ENCODE data around the gene ITPR3. TPM values are rescaled to one million over a fixed set of nuclear protein-coding genes. Genes with fewer than 3 reads are reported as not detected.

Gene ITPR3
- total RNA-seq, 1 experiment from 2014 or later: 103 TPM

DNA sequence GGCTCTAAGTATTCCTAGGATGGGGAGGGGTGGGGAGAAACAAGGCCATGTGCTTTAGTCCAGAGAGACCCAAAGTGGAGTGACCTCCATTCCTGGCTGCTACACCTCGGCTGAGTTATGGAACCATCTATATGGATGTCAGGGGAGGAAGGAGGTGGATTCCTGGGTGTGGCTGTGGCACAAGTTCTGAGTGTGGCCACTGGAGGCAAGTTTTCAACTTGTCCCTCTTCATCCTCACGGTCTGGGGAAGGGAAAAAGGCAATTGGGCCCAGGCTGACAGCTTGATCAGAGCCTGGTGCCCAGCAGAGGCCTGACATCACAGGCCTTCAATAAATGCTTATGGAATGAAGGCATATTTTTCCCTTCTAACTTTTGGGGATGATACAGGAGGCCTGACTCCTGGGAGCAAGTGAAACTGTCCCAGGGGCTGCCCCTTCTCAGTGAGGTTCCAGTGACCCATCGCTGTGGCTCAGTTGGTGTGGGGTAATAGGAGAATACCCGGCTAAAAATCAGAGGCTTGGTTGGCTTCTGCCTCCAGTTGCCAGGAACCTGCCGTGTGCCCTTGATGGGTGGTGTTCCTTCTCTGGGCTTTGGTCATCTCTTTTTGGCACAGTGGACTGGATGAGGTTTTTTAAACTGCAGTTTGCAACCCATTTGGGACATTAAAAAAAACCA, 1.8 kb upstream of the ITPR3 start:
- Histone ChIP-seq H3K4me3 (replicated peaks in 1 of 2; ENCODE audit: low read depth in 1 of 2, low read length in 2 of 2) (peak overlapping the region in 1 of 2 experiments; percentile 99; a peak in 1 of 4 replicates), H3K79me2 (ENCODE audit: insufficient read depth, low read length) (peaks cover 30% of the 10 kb centered on the region), H3K9me3 (ENCODE audit: control insufficient read depth in 1 of 2, insufficient read depth in 1 of 2, low read depth in 1 of 2, low read length in 2 of 2) (no peaks in the 10 kb centered on the region), H3K27ac (ENCODE audit: low read depth, low read length) (peak overlapping the region; percentile 93), H4K20me1 (ENCODE audit: insufficient read depth) (peaks cover 9% of the 10 kb centered on the region; the same call in 1 of the 2 replicates), H3K36me3 (ENCODE audit: control insufficient read depth in 1 of 2, insufficient read depth in 2 of 2, low read length in 2 of 2) (peaks cover 6 to 11% of the 10 kb centered on the region in 2 experiments), H2AFZ (ENCODE audit: low read depth, low read length, poor library complexity, severe bottlenecking) (no peak overlapping the region), H3K4me1 (ENCODE audit: control insufficient read depth in 1 of 2, insufficient read depth in 2 of 2, low read length in 2 of 2) (peaks cover 24 to 38% of the 10 kb centered on the region in 2 experiments), H3K4me2 (ENCODE audit: low read length) (peak overlapping the region; percentile 91), H3K9me2 (ENCODE audit: insufficient read depth) (no peaks in the 10 kb centered on the region), H3K9ac (ENCODE audit: low read length) (peak overlapping the region; percentile 99), H3K27me3 (ENCODE audit: insufficient read depth, low read length) (no peaks in the 10 kb centered on the region)
- ATAC-seq (no peak), DNase-seq (ENCODE audit: low read depth, low spot score) (no peak)
- intact Hi-C loops (cut with micrococcal nuclease): no loop called here
- POLR2A ChIA-PET: no interaction called here
- RAD21 ChIA-PET (ENCODE audit: low non-redundant PET in 1 of 2, low total read pairs in 2 of 2, uncharacterized antibody in 2 of 2, unreplicated experiment in 2 of 2): no interaction called here
- CTCF ChIA-PET: interaction anchor here (2.1 kb wide), 1 partner anchor 29 kb away, joined by 5 read pairs; no protein-coding TSS in a partner anchor
- TF ChIP-seq RAD21 (IDR thresholded peaks at IDR 0.05; ENCODE audit: low read depth) (no peak), FOSL1 (IDR thresholded peaks at IDR 0.05; ENCODE audit: low read depth) (no peak), ZFX (IDR thresholded peaks at IDR 0.05) (peak; percentile 33; the same call in 1 of the 2 replicates), EZH2phosphoT487 (IDR thresholded peaks at IDR 0.05; ENCODE audit: borderline replicate concordance) (no peak), TCF7L2 (IDR thresholded peaks at IDR 0.05; ENCODE audit: borderline replicate concordance, extremely low read depth, insufficient read depth, insufficient read length) (no peak), JUND (IDR thresholded peaks at IDR 0.05) (no peak), SP1 (IDR thresholded peaks at IDR 0.05; ENCODE audit: low read depth) (no peak), ZNF274 (IDR thresholded peaks at IDR 0.05; ENCODE audit: low read depth, low read length) (no peak), YY1 (IDR thresholded peaks at IDR 0.05; ENCODE audit: extremely low read depth, insufficient replicate concordance, low read depth, low read length) (no peak), CBX3 (IDR thresholded peaks at IDR 0.05; ENCODE audit: low read depth) (no peak), SRF (IDR thresholded peaks at IDR 0.05; ENCODE audit: low read depth) (no peak)
- TF ChIP-seq, protein P1, sequence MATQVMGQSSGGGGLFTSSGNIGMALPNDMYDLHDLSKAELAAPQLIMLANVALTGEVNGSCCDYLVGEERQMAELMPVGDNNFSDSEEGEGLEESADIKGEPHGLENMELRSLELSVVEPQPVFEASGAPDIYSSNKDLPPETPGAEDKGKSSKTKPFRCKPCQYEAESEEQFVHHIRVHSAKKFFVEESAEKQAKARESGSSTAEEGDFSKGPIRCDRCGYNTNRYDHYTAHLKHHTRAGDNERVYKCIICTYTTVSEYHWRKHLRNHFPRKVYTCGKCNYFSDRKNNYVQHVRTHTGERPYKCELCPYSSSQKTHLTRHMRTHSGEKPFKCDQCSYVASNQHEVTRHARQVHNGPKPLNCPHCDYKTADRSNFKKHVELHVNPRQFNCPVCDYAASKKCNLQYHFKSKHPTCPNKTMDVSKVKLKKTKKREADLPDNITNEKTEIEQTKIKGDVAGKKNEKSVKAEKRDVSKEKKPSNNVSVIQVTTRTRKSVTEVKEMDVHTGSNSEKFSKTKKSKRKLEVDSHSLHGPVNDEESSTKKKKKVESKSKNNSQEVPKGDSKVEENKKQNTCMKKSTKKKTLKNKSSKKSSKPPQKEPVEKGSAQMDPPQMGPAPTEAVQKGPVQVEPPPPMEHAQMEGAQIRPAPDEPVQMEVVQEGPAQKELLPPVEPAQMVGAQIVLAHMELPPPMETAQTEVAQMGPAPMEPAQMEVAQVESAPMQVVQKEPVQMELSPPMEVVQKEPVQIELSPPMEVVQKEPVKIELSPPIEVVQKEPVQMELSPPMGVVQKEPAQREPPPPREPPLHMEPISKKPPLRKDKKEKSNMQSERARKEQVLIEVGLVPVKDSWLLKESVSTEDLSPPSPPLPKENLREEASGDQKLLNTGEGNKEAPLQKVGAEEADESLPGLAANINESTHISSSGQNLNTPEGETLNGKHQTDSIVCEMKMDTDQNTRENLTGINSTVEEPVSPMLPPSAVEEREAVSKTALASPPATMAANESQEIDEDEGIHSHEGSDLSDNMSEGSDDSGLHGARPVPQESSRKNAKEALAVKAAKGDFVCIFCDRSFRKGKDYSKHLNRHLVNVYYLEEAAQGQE (IDR thresholded peaks at IDR 0.05; ENCODE audit: low read depth): no peak
- TF ChIP-seq, protein P2, sequence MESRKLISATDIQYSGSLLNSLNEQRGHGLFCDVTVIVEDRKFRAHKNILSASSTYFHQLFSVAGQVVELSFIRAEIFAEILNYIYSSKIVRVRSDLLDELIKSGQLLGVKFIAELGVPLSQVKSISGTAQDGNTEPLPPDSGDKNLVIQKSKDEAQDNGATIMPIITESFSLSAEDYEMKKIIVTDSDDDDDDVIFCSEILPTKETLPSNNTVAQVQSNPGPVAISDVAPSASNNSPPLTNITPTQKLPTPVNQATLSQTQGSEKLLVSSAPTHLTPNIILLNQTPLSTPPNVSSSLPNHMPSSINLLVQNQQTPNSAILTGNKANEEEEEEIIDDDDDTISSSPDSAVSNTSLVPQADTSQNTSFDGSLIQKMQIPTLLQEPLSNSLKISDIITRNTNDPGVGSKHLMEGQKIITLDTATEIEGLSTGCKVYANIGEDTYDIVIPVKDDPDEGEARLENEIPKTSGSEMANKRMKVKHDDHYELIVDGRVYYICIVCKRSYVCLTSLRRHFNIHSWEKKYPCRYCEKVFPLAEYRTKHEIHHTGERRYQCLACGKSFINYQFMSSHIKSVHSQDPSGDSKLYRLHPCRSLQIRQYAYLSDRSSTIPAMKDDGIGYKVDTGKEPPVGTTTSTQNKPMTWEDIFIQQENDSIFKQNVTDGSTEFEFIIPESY (IDR thresholded peaks at IDR 0.05; ENCODE audit: extremely low read depth, insufficient replicate concordance, low read length): no peak
- TF ChIP-seq, protein P3, sequence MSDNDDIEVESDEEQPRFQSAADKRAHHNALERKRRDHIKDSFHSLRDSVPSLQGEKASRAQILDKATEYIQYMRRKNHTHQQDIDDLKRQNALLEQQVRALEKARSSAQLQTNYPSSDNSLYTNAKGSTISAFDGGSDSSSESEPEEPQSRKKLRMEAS (IDR thresholded peaks at IDR 0.05): no peak
- TF ChIP-seq, protein P4, sequence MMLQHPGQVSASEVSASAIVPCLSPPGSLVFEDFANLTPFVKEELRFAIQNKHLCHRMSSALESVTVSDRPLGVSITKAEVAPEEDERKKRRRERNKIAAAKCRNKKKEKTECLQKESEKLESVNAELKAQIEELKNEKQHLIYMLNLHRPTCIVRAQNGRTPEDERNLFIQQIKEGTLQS (IDR thresholded peaks at IDR 0.05): no peak
- TF ChIP-seq, protein P5, sequence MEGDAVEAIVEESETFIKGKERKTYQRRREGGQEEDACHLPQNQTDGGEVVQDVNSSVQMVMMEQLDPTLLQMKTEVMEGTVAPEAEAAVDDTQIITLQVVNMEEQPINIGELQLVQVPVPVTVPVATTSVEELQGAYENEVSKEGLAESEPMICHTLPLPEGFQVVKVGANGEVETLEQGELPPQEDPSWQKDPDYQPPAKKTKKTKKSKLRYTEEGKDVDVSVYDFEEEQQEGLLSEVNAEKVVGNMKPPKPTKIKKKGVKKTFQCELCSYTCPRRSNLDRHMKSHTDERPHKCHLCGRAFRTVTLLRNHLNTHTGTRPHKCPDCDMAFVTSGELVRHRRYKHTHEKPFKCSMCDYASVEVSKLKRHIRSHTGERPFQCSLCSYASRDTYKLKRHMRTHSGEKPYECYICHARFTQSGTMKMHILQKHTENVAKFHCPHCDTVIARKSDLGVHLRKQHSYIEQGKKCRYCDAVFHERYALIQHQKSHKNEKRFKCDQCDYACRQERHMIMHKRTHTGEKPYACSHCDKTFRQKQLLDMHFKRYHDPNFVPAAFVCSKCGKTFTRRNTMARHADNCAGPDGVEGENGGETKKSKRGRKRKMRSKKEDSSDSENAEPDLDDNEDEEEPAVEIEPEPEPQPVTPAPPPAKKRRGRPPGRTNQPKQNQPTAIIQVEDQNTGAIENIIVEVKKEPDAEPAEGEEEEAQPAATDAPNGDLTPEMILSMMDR (IDR thresholded peaks at IDR 0.05 in 2 of 3, conservative IDR thresholded peaks at IDR 0.05 in 1 of 3; ENCODE audit: borderline replicate concordance in 1 of 3, insufficient read depth in 1 of 3, low read depth in 2 of 3, low read length in 2 of 3): peak in 2 of 3 experiments; percentile 29 to 32; a peak in 2 of 6 replicates
- no TSS peak for BruUV-seq (replicated peaks)
